A673 (cell line): ENCODE measurements around the gene RAPGEF3.

Source experiments
- EZH2 ChIP-seq: fragments of 200-600 bp; sonication (generic); IDR thresholded peaks from 2 replicates; pipeline ENCODE4 v1.6.1; 2017; ENCODE audit warnings: borderline replicate concordance, low read depth, mild to moderate bottlenecking, mixed read lengths, antibody characterized with exemption, low read length; ENCODE audit not compliant: poor library complexity, severe bottlenecking
- TF ChIP-seq, protein P1 (sequence below): fragments of 300-800, 200-600 bp; sonication (generic); conservative IDR thresholded peaks from 2 replicates; pipeline ENCODE4 v1.5.1; 2017; ENCODE audit warnings: low read depth, mild to moderate bottlenecking, antibody characterized with exemption, low read length, moderate library complexity, mixed read lengths

DNA sequence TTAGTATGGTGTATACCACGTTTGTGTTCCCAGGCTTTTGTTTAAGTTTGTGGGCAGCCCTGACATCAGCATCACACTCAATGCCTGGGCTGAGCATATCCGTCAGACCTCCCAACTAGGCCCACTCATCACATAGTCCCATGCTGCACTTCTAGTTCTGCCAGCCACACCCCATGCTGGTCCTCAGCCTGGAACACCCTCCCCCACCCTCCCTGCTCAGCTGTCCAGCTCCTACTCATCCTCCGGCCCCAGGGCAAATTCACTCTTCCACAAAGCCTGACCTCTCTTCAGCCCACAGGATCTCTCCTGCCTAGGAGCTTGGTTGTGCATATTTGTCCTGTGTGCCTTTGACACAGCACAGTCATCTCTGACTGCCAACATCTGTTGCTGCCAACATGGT lies 29.4 kb downstream of the RAPGEF3 start:
- TF ChIP-seq, protein P1, sequence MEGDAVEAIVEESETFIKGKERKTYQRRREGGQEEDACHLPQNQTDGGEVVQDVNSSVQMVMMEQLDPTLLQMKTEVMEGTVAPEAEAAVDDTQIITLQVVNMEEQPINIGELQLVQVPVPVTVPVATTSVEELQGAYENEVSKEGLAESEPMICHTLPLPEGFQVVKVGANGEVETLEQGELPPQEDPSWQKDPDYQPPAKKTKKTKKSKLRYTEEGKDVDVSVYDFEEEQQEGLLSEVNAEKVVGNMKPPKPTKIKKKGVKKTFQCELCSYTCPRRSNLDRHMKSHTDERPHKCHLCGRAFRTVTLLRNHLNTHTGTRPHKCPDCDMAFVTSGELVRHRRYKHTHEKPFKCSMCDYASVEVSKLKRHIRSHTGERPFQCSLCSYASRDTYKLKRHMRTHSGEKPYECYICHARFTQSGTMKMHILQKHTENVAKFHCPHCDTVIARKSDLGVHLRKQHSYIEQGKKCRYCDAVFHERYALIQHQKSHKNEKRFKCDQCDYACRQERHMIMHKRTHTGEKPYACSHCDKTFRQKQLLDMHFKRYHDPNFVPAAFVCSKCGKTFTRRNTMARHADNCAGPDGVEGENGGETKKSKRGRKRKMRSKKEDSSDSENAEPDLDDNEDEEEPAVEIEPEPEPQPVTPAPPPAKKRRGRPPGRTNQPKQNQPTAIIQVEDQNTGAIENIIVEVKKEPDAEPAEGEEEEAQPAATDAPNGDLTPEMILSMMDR = no peak
- TF ChIP-seq EZH2 = no peak
